Neural cell (in vitro differentiated cells): Measurements from ENCODE around the gene TMEM232. TPM values are rescaled to one million over a fixed set of nuclear protein-coding genes. Genes with fewer than 3 reads are reported as not detected.

ENCODE experiments used
- H2AFZ ChIP-seq: fragments of 200-600, 300-800 bp; sonication (generic), shearing (Covaris generic); 2 replicates; pipeline ENCODE4 v1.6.0; 2014; ENCODE audit warnings: low read depth, mild to moderate bottlenecking, antibody characterized with exemption, low read length, moderate library complexity
- H3F3A ChIP-seq: fragments of 200-600 bp; shearing (Covaris generic); 2 replicates; pipeline ENCODE4 v1.6.1; 2016; ENCODE audit warnings: mild to moderate bottlenecking, moderate library complexity, mixed read lengths, antibody characterized with exemption, low read length; ENCODE audit not compliant: insufficient read depth, poor library complexity, severe bottlenecking
- H3K27ac ChIP-seq: fragments of 200-600, 300-800 bp; sonication (generic), shearing (Covaris generic); 2 replicates; pipeline ENCODE4 v1.5.1; 2014; ENCODE audit warnings: mild to moderate bottlenecking, low read length, moderate library complexity
- H3K27me3 ChIP-seq: fragments of 300-800, 200-600 bp; sonication (generic), shearing (Covaris generic); 2 replicates; pipeline ENCODE4 v1.6.0; 2014; ENCODE audit warnings: mild to moderate bottlenecking, low read depth, low read length, moderate library complexity; ENCODE audit not compliant: insufficient read depth
- H3K36me3 ChIP-seq: fragments of 300-800, 200-600 bp; sonication (generic), shearing (Covaris generic); 2 replicates; pipeline ENCODE4 v1.5.1; 2014; ENCODE audit warnings: mild to moderate bottlenecking, antibody characterized with exemption, low read length, moderate library complexity; ENCODE audit not compliant: insufficient read depth
- H3K4me2 ChIP-seq: fragments of 300-800, 200-600 bp; sonication (generic), shearing (Covaris generic); 2 replicates; pipeline ENCODE4 v1.6.0; 2014; ENCODE audit warnings: mild to moderate bottlenecking, low read length
- H3K4me3 ChIP-seq: fragments of 300-800, 200-600 bp; sonication (generic), shearing (Covaris generic); 2 replicates; pipeline ENCODE4 v1.5.1; 2014; ENCODE audit warnings: mild to moderate bottlenecking, low read length, moderate library complexity
- H3K79me2 ChIP-seq: fragments of 200-600 bp; shearing (Covaris generic); replicated peaks from 2 replicates; pipeline ENCODE4 v1.6.0; 2014; ENCODE audit warnings: mild to moderate bottlenecking, low read length, moderate library complexity; ENCODE audit not compliant: insufficient read depth
- H3K9ac ChIP-seq: fragments of 300-800, 200-600 bp; sonication (generic), shearing (Covaris generic); 2 replicates; pipeline ENCODE4 v1.6.1; 2016; ENCODE audit warnings: mild to moderate bottlenecking, low read length, mixed read lengths
- H3K9me2 ChIP-seq: fragments of 200-600 bp; shearing (Covaris generic); 2 replicates; pipeline ENCODE4 v1.6.1; 2016; ENCODE audit warnings: mild to moderate bottlenecking, low read length, mixed read lengths; ENCODE audit not compliant: insufficient read depth
- H3K9me3 ChIP-seq: fragments of 200-600, 300-800 bp; sonication (generic), shearing (Covaris generic); 2 replicates; pipeline ENCODE4 v1.6.1; 2016; ENCODE audit warnings: mild to moderate bottlenecking, mixed run types, low read length, moderate library complexity, mixed read lengths
- H4K20me1 ChIP-seq: fragments of 200-600 bp; shearing (Covaris generic); 2 replicates; pipeline ENCODE4 v1.6.1; 2016; ENCODE audit warnings: mild to moderate bottlenecking, mixed run types; ENCODE audit not compliant: insufficient read depth
- EP300 ChIP-seq: fragments of 450-650 bp; conservative IDR thresholded peaks from 2 replicates; pipeline ENCODE4 v1.6.1; 2014; ENCODE audit warnings: antibody characterized with exemption, mild to moderate bottlenecking, moderate library complexity; ENCODE audit not compliant: poor library complexity, severe bottlenecking
- EZH2 ChIP-seq: fragments of 200-600, 300-800 bp; shearing (Covaris generic), sonication (generic); IDR thresholded peaks from 2 replicates; pipeline ENCODE4 v1.6.1; 2014; ENCODE audit warnings: antibody characterized with exemption, low read length, borderline replicate concordance, mild to moderate bottlenecking; ENCODE audit not compliant: insufficient read depth, poor library complexity, severe bottlenecking
- MXI1 ChIP-seq: fragments of 450-650 bp; conservative IDR thresholded peaks from 2 replicates; pipeline ENCODE4 v1.6.1; 2014; ENCODE audit warnings: antibody characterized with exemption, mild to moderate bottlenecking; ENCODE audit not compliant: poor library complexity, severe bottlenecking
- POLR2AphosphoS5 ChIP-seq: IDR thresholded peaks from 2 replicates; pipeline ENCODE4 v1.6.1; 2012
- RAD21 ChIP-seq: fragments of 450-650 bp; conservative IDR thresholded peaks from 2 replicates; pipeline ENCODE4 v1.6.1; 2014; ENCODE audit warnings: antibody characterized with exemption, mild to moderate bottlenecking, moderate library complexity
- SMC3 ChIP-seq: fragments of 450-650 bp; conservative IDR thresholded peaks from 2 replicates; pipeline ENCODE4 v1.6.1; 2014; ENCODE audit warnings: antibody characterized with exemption, mild to moderate bottlenecking, moderate library complexity; ENCODE audit not compliant: poor library complexity
- TAF1 ChIP-seq: IDR thresholded peaks from 2 replicates; pipeline ENCODE4 v1.6.1; 2012; ENCODE audit warnings: low read depth
- polyA plus RNA-seq: library from polyadenylated mRNA; depleted of rRNA; stranded (reverse); fragments of >200 nt; gene quantifications from 2 replicates; pipeline ENCODE4 v1.2.3, GENCODE V29; 2014
- TF ChIP-seq, protein P1 (sequence below): IDR thresholded peaks from 2 replicates; pipeline ENCODE4 v1.6.1; 2012; ENCODE audit warnings: borderline replicate concordance
- TF ChIP-seq, protein P2 (sequence below): fragments of 450-650 bp; IDR thresholded peaks from 2 replicates; pipeline ENCODE4 v1.5.1; 2014; ENCODE audit warnings: antibody characterized with exemption, mild to moderate bottlenecking, moderate library complexity; ENCODE audit not compliant: poor library complexity, severe bottlenecking

TMEM232 gene
- polyA plus RNA-seq, 1 donor from 2014 or later, result 7.4 TPM

- Histone ChIP-seq H3K4me3 (no peak overlapping the region), H3K27ac (no peak overlapping the region), H3K79me2 (no peaks in the 10 kb centered on the region), H3K27me3 (no peaks in the 10 kb centered on the region), H2AFZ (no peak overlapping the region), H3K4me2 (no peak overlapping the region), H4K20me1 (no peaks in the 10 kb centered on the region), H3K9me3 (no peaks in the 10 kb centered on the region), H3K9me2 (no peaks in the 10 kb centered on the region), H3K9ac (no peak overlapping the region), H3F3A (no peaks in the 10 kb centered on the region), H3K36me3 (no peaks in the 10 kb centered on the region)
- no peak for TF ChIP-seq RAD21
- TF ChIP-seq MXI1, result no peak
Observed at GRCh38 chr5:110638970-110639902, 87.2 kb downstream of the TMEM232 start.

GRCh38 chr5:110634475-110634874 lies 92.0 kb downstream of the TMEM232 start:
- Histone ChIP-seq H4K20me1 (no peaks in the 10 kb centered on the region), H3K27me3 (no peaks in the 10 kb centered on the region), H3K4me2 (no peak overlapping the region), H3K9me2 (no peaks in the 10 kb centered on the region), H3K79me2 (no peaks in the 10 kb centered on the region), H3K4me3 (no peak overlapping the region), H3K9me3 (no peaks in the 10 kb centered on the region), H2AFZ (no peak overlapping the region), H3K27ac (no peak overlapping the region), H3K36me3 (no peaks in the 10 kb centered on the region), H3K9ac (no peak overlapping the region), H3F3A (no peaks in the 10 kb centered on the region)
- no peak for TF ChIP-seq EZH2
- TF ChIP-seq, protein P1, sequence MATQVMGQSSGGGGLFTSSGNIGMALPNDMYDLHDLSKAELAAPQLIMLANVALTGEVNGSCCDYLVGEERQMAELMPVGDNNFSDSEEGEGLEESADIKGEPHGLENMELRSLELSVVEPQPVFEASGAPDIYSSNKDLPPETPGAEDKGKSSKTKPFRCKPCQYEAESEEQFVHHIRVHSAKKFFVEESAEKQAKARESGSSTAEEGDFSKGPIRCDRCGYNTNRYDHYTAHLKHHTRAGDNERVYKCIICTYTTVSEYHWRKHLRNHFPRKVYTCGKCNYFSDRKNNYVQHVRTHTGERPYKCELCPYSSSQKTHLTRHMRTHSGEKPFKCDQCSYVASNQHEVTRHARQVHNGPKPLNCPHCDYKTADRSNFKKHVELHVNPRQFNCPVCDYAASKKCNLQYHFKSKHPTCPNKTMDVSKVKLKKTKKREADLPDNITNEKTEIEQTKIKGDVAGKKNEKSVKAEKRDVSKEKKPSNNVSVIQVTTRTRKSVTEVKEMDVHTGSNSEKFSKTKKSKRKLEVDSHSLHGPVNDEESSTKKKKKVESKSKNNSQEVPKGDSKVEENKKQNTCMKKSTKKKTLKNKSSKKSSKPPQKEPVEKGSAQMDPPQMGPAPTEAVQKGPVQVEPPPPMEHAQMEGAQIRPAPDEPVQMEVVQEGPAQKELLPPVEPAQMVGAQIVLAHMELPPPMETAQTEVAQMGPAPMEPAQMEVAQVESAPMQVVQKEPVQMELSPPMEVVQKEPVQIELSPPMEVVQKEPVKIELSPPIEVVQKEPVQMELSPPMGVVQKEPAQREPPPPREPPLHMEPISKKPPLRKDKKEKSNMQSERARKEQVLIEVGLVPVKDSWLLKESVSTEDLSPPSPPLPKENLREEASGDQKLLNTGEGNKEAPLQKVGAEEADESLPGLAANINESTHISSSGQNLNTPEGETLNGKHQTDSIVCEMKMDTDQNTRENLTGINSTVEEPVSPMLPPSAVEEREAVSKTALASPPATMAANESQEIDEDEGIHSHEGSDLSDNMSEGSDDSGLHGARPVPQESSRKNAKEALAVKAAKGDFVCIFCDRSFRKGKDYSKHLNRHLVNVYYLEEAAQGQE, result no peak
- no peak for TF ChIP-seq RAD21
- no peak for TF ChIP-seq MXI1
- TF ChIP-seq POLR2AphosphoS5, result no peak
- no peak for TF ChIP-seq TAF1
- TF ChIP-seq, protein P2, sequence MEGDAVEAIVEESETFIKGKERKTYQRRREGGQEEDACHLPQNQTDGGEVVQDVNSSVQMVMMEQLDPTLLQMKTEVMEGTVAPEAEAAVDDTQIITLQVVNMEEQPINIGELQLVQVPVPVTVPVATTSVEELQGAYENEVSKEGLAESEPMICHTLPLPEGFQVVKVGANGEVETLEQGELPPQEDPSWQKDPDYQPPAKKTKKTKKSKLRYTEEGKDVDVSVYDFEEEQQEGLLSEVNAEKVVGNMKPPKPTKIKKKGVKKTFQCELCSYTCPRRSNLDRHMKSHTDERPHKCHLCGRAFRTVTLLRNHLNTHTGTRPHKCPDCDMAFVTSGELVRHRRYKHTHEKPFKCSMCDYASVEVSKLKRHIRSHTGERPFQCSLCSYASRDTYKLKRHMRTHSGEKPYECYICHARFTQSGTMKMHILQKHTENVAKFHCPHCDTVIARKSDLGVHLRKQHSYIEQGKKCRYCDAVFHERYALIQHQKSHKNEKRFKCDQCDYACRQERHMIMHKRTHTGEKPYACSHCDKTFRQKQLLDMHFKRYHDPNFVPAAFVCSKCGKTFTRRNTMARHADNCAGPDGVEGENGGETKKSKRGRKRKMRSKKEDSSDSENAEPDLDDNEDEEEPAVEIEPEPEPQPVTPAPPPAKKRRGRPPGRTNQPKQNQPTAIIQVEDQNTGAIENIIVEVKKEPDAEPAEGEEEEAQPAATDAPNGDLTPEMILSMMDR, result no peak

- H3F3A ChIP-seq, result no peaks in the 10 kb centered on the region
- H3K9me3 ChIP-seq, result no peaks in the 10 kb centered on the region
- H2AFZ ChIP-seq, result no peak overlapping the region
- H4K20me1 ChIP-seq, result no peaks in the 10 kb centered on the region
- H3K36me3 ChIP-seq, result no peaks in the 10 kb centered on the region
- H3K4me2 ChIP-seq, result no peak overlapping the region
- no peaks in the 10 kb centered on the region for H3K79me2 ChIP-seq
- H3K27ac ChIP-seq, result no peak overlapping the region
- no peak overlapping the region for H3K4me3 ChIP-seq
- H3K9ac ChIP-seq, result no peak overlapping the region
- H3K9me2 ChIP-seq, result no peaks in the 10 kb centered on the region
- H3K27me3 ChIP-seq, result no peaks in the 10 kb centered on the region
- no peak for TF ChIP-seq EZH2
- no peak for TF ChIP-seq MXI1
- TF ChIP-seq, protein P2, result no peak
- no peak for TF ChIP-seq TAF1
- TF ChIP-seq SMC3, result no peak
- no peak for TF ChIP-seq EP300
- TF ChIP-seq POLR2AphosphoS5, result no peak
- no peak for TF ChIP-seq RAD21
Observed at GRCh38 chr5:110631236-110631635, 95.2 kb downstream of the TMEM232 start.
